HG03196 (cell line): Measurements from ENCODE around the gene ZNF746.

Source experiments
- ATAC-seq: cut with Tn5 transposase; IDR thresholded peaks from one replicate; pipeline ENCODE4 v1.9.1; 2021; ENCODE audit not compliant: unreplicated experiment

The ZNF746 gene

DNA sequence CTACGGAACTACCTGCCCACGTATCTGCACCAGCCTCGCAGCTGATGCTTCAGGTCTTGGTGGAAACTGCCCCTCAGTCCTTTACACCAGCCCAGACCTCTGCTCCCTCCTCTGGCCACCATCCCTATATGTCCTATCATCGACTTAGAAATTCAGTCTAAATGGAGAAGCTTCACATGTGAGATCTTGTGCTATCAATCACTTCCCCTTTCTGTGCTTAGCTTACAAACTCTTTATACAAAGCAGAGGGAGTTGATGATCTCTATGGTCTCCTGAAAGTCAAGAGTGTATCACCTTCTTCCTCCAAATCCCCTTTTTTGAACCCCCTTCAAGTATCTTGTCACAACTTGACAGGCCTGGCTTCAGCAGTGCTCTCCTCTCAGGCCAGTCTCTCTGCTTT lies 67.4 kb downstream of the ZNF746 start:
- ATAC-seq, result no peak

DNA sequence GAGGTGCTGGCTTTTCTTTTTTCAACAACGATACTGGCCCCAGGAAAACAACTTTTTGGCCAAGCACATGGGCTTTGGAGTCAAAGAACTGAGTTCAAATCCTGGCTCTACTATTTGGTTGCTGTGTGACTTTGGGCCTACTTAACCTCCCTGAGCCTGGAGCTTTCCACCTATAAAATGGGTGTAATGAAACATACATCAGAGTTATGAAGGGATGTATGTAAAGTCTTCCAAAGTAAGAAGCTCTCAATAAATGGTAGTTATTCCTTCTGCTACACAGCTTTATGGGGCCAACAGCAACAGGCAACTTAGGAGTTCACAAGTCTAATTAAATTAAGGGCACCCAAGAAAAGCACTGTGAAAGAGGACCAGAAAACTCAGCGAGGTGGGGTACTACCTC lies 69.7 kb downstream of the ZNF746 start:
- no peak for ATAC-seq

DNA sequence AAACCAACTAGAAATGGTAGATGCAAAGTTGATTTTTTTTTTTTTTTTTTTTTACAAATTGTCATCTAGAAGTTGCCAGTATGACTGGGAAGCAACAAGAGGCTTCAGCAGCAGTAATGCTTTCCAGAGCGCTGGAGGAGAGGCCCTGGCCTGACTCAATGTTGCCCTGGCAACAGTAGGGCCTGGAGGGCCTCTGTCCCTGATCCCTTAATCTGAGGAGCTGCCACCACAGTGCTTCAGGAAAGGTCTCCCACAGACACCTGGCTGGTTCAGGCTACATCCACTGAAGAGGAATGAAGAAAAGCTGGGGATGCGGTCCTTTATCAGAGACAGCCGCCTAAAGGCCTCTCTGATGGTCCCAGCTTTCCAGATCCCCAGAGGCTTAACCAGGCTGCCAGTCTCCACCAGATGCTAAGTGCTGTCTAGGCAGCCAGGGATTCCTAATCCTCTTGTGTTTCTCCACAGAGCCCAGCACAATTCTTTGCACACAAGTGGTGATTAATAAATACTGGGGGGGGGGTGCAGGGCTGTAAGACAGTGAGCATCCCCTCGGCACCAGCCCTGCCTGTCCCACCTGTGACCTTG lies 70.4 kb downstream of the ZNF746 start:
- no peak for ATAC-seq

DNA sequence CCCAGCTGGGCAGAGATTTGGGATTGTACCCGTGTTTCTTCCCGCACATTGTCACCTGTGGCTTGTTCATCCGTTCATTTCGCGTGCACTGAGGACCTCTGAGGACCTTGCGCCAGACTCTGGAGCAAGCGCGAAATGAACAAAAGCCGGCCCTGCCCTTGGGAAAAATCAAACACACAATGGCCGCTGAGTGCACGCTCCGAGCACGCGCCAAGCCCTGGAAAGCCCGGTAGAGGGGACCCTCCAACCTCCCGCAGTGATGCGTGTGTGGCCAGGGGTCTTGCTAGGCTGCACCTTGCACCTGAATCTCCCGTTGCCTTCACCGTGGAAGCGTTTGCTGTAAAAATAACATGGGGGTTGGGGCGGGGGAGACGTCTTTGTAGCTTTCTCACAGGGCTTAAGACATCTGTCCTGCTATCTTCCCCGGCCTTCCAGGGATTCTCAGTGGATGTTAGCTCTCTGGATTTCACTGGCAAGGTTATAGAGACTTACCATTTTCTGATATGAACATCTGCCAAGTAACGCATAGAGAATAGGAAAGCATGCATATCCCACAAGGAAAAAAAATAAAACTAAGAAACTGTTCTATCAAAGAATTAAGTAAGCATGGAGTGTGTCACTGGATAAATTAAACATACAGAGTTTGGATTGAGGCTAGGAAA lies 74.0 kb downstream of the ZNF746 start:
- ATAC-seq, result no peak

DNA sequence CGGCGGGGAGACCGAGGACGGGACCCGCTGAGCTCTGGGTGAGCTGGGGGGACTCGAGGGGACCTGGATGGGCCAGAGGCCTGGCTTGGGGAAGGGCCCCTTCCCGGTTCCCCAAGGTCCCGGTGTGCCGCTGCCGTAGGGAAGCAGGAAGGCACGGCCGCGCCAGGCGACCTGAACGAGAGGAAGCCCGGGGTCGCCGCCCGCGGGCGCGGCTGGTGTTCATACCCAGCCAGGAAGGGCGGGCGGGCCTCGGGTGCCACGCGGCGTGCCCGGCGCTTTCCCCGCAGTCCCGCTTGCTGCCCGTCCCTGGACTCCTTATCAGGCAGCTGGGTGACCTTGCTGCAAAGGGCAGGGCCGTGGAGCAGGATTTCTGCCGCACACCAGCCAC lies 74.7 kb downstream of the ZNF746 start:
- ATAC-seq, result no peak
